WTC11 (cell line): ENCODE results near the gene DPP9.

ENCODE experiments used
- E2F5 ChIP-seq: sonication (generic); formaldehyde crosslinking; IDR thresholded peaks from 2 replicates; pipeline ENCODE4 v1.8.1; 2022; ENCODE audit warnings: mild to moderate bottlenecking, moderate library complexity, missing genetic modification reagents
- ELF4 ChIP-seq: sonication (generic); formaldehyde crosslinking; IDR thresholded peaks from 2 replicates; pipeline ENCODE4 v1.8.1; 2022; ENCODE audit warnings: low read depth, mild to moderate bottlenecking, moderate library complexity, missing genetic modification reagents
- RELA ChIP-seq: sonication (generic); formaldehyde crosslinking; IDR thresholded peaks from 2 replicates; pipeline ENCODE4 v1.8.1; 2022; ENCODE audit warnings: missing genetic modification reagents, mild to moderate bottlenecking, borderline replicate concordance
- ZNF671 ChIP-seq: fragments of 250-450 bp; sonication (Bioruptor Pico); IDR thresholded peaks from 2 replicates; pipeline ENCODE4 v1.8.0; 2021; ENCODE audit warnings: mild to moderate bottlenecking
- TF ChIP-seq, protein P1 (sequence below): fragments of 200-600 bp; IDR thresholded peaks from 2 replicates; pipeline ENCODE4 v1.8.0; 2022; ENCODE audit warnings: antibody characterized with exemption

DNA sequence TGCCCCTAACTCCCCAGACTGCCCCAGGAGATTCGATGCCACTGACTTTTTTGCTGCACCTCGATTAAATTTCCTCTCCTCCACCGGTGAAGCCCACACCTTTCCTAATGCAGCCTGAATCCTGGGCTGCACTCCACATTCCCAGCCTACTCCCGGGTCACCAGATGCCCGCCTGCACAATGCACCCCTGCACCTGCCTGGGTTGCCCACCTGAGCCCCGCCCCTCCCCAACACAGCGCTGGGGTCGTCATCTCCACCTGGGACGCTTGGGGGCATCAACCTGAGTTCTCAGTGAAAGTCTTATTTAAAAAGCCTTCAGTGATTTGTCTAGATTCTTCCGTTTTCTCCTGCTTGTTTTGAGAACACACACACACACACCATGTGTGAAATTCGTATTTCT, 24.5 kb upstream of the DPP9 start:
- TF ChIP-seq, protein P1, sequence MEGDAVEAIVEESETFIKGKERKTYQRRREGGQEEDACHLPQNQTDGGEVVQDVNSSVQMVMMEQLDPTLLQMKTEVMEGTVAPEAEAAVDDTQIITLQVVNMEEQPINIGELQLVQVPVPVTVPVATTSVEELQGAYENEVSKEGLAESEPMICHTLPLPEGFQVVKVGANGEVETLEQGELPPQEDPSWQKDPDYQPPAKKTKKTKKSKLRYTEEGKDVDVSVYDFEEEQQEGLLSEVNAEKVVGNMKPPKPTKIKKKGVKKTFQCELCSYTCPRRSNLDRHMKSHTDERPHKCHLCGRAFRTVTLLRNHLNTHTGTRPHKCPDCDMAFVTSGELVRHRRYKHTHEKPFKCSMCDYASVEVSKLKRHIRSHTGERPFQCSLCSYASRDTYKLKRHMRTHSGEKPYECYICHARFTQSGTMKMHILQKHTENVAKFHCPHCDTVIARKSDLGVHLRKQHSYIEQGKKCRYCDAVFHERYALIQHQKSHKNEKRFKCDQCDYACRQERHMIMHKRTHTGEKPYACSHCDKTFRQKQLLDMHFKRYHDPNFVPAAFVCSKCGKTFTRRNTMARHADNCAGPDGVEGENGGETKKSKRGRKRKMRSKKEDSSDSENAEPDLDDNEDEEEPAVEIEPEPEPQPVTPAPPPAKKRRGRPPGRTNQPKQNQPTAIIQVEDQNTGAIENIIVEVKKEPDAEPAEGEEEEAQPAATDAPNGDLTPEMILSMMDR: no peak
- no peak for TF ChIP-seq RELA
- TF ChIP-seq ELF4 (CRISPR knock-in tag): no peak
- no peak for TF ChIP-seq ZNF671
- TF ChIP-seq E2F5 (CRISPR knock-in tag): no peak
